Endometrial microvascular endothelial cells (primary cell): Measurements from ENCODE around the gene PRR7. TPM values are rescaled to one million over a fixed set of nuclear protein-coding genes. Genes with fewer than 3 reads are reported as not detected.
"Not testable (repeated sequence)": the region's sequence is repeated elsewhere in the genome, so short reads cannot be mapped to it uniquely, and the experiment has no call there.

Experiments
- in situ Hi-C: cut with HindIII; loops from 2 replicates; pipeline ENCODE4 v1.10.0; 2017; ENCODE audit warnings: low sequenced_read_pairs, low pct_unique_long_range_greater_than_20kb; ENCODE audit errors: inconsistent ontology term
- total RNA-seq: library from RNA; depleted of rRNA; stranded (reverse); fragments of >200 nt; gene quantifications from one replicate; pipeline ENCODE4 v1.2.3, GENCODE V29; 2015; ENCODE audit errors: inconsistent ontology term

PRR7 gene
- total RNA-seq, 1 donor from 2014 or later, result 11.2 TPM

DNA sequence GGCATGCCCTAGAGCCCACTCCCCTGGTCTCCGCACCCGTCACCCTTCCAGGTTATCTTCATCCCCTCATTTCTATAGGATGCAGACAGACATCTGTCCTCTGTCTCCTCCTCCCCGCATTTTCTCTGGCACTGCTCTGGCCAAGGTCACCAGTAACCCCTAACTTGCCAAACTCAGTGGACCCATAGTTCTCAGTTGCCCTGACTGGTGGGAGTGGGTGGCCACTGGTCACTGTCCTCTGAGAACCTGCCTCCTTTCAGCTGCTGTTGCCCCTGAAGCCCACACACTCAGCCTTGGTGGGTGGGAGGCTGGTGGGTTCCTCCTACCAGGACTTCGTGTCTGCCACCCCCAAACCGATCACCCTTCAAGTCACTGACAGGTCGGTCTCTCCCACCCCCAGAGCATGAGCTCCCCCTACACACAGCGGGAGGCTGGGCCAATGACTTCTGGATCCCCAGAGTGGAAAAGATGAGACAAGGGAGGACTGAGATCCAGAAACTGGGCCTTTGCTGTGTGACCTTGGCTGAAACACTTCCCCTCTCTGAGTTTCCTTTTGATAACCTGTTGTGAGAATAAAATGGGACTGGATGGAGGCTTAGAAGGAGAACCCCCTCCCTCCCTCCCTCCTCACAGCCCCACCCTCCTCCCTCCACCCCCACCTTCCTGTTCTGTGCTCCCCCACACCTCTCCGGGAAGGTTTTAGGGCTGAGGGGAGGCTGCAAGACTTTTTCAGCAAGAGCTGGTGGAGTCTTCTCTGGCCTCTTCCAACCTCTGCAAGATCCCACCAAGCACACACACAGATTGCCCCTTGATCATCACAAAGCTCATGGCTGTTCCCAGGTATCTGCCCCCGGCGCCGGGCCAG, 29.2 kb downstream of the PRR7 start:
- in situ Hi-C loops, result no loop called here

DNA sequence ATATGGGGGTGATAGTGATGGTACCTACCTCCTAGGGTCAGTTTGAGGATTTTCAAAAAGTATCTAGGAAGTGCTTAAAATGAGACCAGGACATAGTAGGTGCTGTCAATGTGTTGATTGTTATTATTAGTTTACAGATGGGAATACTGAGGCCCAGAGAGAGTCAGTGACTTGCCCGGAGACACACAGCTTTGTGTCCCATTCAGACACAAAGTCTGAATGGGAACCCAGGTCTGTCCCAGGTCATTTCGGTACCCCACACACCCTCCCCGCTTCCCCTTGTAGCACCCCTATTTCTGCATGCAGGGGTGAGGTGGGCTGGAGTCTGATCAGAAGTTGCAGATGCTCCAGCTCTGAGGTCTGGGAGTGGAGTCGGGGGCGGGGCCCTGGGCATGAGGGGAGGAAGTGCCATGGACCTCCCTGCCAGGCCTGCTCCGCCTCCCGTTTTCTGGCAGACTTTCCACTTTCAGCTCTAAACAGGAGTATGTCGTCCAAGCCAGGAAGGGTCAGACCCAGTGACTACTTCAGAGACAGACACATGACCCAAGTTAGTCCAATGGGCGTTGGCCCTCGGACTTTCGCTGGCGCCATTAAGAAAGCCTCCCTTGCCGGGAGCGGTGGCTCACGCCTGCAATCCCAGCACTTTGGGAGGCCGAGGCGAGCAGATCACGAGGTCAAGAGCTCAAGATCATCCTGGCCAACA, 30.1 kb downstream of the PRR7 start:
- in situ Hi-C loops, result no loop called here

DNA sequence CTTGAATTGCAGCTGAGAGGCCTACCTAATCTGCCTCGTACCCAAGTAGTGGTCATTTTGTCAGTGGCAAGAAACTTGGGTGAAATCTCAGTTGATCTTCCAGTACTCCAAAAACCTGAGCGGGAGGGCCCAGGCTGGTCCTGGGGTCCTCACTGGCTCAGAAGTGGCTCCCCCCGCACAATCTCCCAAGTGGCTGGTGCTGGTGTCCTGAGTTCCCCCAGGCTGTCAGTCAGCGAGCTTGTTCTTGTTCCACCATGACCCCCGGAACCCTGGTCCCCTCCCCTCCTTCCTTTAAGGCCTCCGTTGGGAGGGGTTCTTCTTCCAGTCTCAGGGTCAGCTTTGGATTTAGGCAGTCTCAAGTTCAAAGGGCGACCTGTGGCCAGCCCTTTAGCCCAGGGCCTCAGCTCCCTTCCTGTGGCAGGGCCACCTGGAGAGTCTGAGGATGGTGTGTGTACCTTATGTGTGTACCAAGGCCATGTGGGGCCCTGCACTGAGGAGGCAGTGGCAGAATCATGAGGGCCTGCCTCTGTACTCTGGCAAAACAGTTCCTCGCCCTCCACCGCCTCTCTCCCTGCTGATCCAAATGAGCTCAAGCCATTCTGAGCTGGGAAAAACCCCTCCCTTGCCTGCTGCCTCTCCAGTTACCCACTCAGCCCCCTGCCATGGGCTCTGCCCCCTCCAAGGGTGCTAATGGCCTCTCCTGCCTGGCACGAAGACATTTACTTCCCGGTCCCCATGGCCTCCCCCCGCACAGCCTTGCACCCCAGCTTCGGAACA, 31.3 kb downstream of the PRR7 start:
- in situ Hi-C loops, result no loop called here

DNA sequence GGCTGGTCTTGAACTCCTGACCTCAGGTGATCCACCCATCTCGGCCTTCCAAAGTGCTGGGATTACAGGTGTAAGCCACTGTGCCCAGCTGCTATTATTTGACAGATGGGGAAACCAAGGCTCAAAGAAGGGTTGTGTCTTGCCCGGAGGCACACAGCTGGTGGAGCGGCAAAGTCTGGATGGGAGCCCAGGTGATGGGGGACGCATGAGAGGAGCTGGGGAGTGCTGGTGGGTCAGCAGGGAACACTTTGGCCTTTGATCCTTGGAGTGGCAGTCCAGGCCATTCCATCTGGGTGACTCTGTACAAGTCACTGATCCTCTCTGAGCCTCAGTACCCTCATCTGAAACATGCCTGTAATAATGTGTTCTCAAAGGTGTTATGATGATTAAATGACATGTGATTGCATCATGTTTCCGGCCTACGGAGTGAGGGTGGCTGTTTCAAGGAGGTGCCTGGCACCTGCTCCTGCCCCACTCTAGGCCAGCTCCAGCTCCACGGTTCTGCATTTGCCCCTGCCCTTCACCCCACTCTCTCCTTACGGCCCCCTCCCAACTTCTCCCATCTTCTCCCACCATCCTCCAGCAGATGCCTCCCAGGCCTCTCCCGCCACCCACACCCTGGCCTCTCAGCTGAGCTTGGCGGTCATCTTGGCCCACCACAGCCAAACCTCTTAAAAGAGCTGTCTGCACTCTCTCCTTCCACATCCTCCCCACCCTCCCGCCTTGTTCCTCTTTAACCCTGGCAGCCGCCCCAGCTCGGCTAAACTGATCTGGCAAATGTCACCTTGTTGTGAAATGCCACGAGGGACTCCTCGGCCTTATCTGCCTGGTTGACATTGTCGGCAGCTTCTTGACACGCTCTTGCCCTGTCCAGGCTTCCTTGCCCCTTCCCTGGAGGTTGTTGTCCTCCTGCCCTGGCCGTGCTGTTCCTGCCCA, 32.4 kb downstream of the PRR7 start:
- in situ Hi-C loops, result no loop called here

DNA sequence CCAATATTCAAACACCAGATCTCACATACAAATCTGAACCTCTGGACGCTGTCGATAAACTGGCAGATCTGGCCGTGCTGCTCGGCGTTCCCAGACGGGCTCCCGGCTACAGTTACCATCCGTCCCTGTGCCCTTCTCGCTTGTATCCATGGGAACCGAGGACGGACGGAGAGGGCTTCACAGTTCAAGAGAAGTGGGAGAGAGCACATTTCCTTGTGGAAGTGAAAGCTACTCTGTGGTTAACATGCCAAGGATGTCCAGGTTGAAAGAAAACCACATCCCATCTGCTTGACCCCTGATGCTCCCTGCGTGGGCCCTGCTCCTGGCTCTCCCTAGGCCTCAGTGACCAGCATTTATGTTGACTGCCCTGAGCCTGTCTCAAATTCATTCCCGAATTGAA, 33.2 kb downstream of the PRR7 start:
- in situ Hi-C loops, result no loop called here

DNA sequence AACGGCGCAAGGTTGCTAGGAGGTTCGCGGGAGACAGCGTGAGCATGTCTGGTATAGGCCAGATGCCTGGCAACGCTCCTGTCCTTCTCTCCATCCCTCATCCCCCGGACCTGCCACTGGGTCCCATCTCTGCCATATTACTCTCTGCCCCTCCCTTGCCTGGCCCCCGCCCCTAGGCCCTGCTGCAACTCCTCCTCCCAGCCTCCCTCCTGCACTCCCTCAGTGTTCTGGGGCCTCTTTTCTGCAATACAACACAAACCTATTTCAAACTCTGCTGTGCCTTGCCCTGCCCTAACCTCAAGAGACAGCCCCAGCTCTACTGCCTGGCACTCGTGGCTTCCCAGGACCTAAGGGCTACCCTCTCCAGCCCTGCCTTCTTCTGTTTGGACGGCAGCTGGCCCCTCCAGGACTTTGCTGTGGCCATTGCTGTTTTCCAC, 35.8 kb downstream of the PRR7 start:
- in situ Hi-C loops, result no loop called here

DNA sequence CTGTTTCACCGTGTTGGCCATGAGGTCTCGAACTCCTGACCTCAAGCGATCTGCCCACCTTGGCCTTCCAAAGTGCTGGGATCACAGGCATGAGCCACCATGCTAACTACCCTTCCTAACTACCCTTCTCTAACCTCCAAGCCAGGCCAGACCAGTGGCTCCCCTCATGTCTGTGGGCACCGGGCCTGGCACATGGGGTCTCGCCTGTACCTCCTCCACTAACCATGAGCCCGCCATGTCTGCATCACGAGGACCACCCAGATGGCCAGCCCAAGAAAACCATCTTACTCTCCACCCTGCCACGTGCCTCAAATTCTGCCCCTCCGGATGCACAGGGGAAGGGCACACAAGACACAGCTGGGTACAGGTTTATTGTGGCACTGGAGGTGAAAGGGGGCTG, 36.4 kb downstream of the PRR7 start:
- in situ Hi-C loops, result no loop called here

DNA sequence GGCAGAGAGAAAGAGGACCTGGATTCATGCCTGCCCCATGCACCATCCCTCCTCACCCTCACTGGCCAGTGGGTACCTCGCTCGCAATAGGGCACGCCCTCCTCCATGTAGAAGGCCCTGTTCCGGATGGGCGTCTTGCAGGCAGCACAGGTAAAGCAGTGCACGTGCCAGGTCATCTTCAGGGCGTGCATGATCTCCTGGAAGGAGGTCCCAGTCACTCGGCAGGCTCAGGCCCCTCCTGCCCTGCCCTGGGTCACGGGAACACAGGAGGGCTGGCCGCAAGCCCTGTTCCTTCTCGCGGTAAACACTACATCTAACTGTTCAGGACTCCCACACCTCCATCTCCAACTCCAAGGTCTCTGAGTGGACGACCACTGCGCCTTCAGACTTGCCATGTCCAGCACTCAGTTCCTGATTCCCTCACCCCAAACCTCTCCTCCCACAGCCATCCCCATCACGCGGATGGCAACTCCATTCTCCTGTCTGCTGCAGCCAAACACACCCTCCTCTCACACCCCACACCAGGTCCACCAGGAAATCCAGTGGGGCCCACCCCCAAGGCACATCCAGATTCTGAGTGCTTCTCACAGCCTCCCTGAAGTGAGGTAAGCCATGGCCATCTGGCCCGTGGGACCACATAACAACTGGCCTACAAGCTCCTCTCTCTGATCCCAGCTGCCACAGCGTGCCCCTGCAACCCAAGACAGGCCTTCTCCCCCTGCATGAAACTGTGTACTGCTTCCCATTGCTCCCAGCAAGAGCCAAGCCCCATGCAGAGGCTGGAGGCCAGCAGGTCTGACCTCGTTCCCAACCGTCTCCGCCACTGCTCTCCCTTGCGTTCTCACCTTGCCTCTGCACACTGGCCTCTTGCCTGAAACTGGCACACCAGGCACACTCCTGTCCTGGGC, 37.6 kb downstream of the PRR7 start:
- in situ Hi-C loops, result no loop called here

DNA sequence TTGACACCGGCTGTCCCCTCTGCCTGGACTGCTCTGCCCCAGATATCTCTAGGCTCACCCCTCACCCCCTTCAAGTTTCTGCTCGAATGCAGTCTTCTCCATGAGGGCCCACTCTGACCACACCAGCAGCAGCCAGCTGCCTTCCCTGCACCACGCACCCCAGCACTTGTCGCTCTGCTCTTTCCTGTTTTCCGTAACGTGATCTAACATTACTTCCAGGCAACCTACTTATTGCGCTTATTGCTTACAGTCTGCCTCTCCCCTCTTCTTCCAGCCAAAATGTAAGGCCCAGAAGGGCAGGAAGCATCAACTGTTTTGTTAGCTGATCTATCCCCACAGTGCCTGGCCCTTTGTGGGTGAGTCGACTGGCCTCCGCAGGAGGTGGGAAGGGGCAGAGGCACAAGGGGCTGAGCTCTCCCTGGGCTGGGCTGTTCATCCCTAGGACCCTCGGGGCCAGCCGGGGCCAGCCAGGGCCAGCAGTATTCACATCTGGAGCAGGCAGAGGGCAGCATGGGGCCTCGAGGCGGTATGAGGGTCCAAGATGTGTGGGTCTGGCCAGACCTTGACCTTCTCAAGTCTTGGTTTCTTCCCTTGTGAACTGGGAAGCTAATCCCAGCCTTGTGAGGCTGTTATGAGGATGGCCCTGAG, 38.4 kb downstream of the PRR7 start:
- in situ Hi-C loops, result no loop called here

DNA sequence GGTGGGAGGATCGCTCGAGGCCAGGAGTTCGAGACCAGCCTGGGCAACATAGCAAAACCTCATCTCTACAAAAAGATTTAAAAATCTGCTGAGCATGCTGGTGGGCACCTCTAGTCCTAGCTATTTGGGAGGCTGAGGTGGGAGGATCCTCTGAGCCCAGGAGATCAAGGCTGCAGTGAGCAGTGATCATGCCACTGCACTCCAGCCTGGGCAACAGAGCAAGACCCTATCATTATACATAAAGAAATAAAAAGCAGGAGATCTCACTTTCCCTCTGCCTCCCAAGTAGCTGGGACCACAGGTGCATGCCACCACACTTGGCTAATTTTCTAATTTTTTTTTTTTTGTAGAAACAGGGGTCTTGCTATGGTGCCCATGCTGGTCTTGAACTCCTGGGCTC, 39.1 kb downstream of the PRR7 start:
- in situ Hi-C loops, result not testable (repeated sequence)

DNA sequence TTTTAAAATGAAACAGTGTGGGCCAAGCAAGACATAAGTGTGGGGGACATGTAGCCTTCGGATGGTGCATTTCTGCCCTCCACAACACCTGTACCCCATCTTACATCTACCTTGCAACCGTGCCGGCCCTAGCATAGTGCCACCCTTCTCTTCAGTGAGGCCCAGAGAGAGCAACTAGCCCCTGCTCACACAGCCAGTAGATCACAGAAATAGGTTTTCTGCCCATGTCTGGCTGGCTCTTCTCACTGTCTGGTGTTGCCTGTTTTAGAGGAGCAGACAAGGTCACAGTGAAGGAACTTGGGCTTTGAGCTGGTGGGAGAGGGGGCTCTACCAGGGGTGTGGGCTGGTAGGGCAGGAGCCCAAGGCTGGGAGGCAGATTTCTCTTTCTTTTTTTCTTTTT, 39.6 kb downstream of the PRR7 start:
- in situ Hi-C loops, result no loop called here

DNA sequence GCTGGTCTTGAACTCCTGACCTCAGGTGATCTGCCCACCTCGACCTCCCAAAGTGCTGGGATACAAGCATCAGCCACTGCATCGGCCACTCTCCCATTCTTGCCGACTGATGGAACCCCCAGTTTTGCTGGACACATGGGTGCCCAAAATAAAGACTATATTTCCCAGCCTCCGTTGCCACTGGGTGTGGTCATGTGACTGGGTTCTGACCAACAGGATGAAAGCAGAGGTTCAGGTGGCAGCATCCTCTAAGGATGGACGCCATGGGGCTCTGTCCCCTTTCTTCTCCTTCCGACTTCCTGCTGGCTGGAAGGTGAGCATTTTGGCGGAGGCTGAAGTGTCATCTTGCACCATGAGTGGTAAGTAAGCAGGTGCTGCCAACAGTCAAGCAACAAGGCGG, 40.5 kb downstream of the PRR7 start:
- in situ Hi-C loops, result no loop called here

DNA sequence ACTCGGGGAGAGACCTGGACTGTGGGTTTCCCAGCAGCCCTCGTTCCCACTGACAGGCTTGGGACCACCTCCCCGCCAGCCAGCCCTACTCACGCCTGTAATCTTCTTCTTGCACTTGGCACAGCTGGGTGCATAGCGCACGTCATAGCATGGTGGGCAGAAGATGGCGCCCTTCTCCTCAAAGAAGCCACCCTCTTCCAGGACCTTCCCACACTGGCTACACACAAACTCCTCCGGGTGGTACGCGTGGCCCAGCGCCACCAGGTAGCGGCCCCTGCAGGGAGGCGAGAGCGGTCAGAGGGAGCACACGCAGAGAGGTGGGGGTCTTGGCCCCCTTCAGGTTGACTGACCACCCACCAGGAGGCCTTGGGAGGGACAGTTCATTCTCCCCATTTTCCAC, 41.4 kb downstream of the PRR7 start:
- in situ Hi-C loops, result no loop called here

DNA sequence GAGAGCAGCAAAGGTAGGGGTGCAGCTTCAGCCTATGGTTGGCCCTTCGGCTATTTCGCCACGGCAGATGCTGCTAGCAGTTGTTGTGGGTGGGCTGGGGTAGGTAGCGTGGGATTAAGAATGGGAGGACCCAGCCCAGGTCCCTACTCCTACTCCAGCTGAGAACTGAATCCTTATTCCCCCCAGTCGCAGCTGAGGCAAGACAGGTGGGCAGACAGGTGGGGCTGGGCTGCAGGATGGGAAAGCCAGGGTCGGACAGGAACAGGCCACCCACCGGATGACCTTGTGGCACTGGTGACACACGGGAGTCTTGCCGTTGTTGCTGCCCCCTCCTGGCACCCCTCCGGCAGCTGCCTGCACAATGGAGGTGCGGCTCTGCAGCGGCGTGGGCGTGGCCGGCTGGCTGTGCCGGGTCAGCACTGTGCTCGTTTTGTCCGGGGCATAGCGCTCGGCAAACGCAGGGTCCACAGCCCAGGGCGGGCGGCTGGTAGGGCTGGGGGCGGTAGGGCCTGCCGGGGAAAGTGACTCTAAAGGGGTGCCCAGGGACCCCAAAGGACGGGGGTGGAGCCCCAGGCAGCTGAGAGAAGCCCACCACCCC, 42.6 kb downstream of the PRR7 start:
- in situ Hi-C loops, result no loop called here

DNA sequence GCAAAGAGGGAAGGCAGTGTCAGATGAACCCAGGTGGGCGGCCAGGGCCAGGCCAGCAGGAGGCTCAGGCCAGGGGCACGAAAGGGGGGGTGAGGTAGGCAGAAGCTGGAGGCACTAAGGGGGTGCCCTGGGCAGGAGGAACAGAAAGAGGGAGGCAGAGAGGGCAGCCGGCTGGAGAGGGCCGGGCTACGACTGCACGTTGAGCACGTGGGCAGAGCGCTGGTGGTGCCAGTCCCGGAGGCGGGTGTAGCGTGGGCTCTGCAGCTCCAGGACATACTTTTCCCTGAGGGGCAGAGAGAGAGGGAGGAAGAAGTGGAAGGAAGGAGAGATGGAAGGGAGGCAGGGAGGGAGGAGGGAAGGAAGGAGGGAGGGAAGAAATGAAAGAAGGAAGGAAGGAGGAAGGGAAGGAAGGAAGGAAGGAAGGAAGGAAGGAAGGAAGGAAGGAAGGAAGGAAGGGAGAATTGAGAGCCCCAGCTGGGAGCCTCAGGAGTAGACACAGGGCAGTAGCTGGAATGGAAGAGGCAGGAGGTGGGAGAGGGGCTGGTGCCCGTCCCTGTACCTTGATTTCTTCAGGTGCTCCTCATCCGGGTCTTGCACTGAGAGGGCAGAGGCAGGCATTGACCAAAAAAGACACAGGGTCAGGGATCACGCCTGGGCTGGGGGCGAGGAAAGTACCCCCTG, 43.8 kb downstream of the PRR7 start:
- in situ Hi-C loops, result no loop called here

DNA sequence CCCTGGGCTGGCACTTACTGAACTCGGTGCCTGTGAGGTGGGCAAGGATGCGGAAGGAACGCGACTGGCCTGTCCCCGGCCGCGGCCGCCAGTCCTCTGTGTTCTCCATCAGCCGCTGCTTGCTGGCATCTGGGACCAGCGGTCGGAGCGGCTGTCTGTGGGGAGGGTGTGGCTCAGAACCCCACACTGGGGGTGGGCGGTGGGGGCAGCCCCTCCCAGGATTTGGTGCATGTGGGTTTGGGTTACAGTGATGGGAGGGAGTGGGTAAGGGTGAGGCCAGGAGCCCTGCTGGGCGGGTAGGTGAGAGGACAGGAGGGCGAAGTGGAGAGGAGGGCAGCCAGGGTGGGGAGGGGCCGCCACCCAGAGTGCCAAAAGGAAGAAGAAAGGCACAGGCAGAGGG, 44.4 kb downstream of the PRR7 start:
- in situ Hi-C loops, result no loop called here
